NK-92 treated with Interleukin-12 subunit alpha and Interleukin-12 subunit beta, amount 100 ng/mL, for 24 hours (cell line): ENCODE results near the gene CFAP99.
"Not testable (repeated sequence)": the region's sequence is repeated elsewhere in the genome, so short reads cannot be mapped to it uniquely, and the experiment has no call there.

Experiments
- DNase-seq: peaks from one replicate; lab custom pipeline; 2025; lab: John Stamatoyannopoulos, UW

The CFAP99 gene

GRCh38 chr4:2449051-2449450 lies 30.3 kb downstream of the CFAP99 start:
- DNase-seq: no peak

- DNase-seq: no peak
Measured at GRCh38 chr4:2449511-2450392, 31.0 kb downstream of the CFAP99 start.

- DNase-seq: no peak
Measured at GRCh38 chr4:2450394-2451035, 31.8 kb downstream of the CFAP99 start.

GRCh38 chr4:2451036-2451520 lies 32.3 kb downstream of the CFAP99 start:
- no peak for DNase-seq

- DNase-seq: no peak
Measured at GRCh38 chr4:2451821-2452785, 33.3 kb downstream of the CFAP99 start.

- DNase-seq: no peak
Measured at GRCh38 chr4:2457481-2458295, 38.9 kb downstream of the CFAP99 start.

- DNase-seq: no peak
Measured at GRCh38 chr4:2458546-2459491, 40.1 kb downstream of the CFAP99 start.

GRCh38 chr4:2459589-2460349 lies 41.0 kb downstream of the CFAP99 start:
- no peak for DNase-seq

GRCh38 chr4:2461246-2461960 lies 42.6 kb downstream of the CFAP99 start:
- DNase-seq: no peak

- no peak for DNase-seq
Measured at GRCh38 chr4:2462218-2462991, 43.6 kb downstream of the CFAP99 start.

GRCh38 chr4:2462992-2463762 lies 44.4 kb downstream of the CFAP99 start:
- DNase-seq: no peak

- no peak for DNase-seq
Measured at GRCh38 chr4:2465032-2465431, 46.3 kb downstream of the CFAP99 start.

GRCh38 chr4:2465544-2465943 lies 46.8 kb downstream of the CFAP99 start:
- not testable (repeated sequence) for DNase-seq

GRCh38 chr4:2468456-2469191 lies 49.9 kb downstream of the CFAP99 start, which contains the start of gene RNF4:
Gene RNF4, plus strand, starts transcription at chr4:2469106. Its CDS starts 21,388 bp downstream, at chr4:2490494.
- DNase-seq: peak; percentile 95

- DNase-seq: peak; percentile 72
Measured at GRCh38 chr4:2469192-2469984, 50.6 kb downstream of the CFAP99 start.
